ENCODE measurements around the gene CCSER1. TPM values are rescaled to one million over a fixed set of nuclear protein-coding genes. Genes with fewer than 3 reads are reported as not detected.

The CCSER1 gene
- total RNA-seq, 4 donors from 2014 or later = 27.5 to 66.5 (median 54.3) TPM

DNA sequence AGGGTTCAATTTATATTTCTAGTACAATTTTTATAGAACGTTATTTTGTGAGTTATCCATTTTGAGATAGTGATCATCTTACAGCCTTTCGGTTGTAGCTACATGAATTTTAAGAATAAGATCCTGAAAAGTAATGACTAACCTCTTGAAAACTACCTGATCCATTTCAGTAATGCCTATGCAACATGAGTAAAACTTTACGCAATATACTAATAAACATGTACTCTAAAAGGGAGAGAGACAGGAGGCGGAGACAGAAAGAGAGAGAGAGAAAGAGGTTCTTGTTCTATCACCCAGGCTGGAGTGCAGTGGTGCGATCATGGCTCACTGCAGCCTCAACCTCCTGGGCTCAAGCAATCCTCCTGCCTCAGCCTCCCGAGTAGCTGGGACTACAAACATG lies 816.1 kb downstream of the CCSER1 start:
- no peaks in the 10 kb centered on the region for H3K36me3 ChIP-seq
- no peak for DNase-seq
- TF ChIP-seq POLR2A (IDR thresholded peaks at IDR 0.05) = no peak
- TF ChIP-seq, protein P1, sequence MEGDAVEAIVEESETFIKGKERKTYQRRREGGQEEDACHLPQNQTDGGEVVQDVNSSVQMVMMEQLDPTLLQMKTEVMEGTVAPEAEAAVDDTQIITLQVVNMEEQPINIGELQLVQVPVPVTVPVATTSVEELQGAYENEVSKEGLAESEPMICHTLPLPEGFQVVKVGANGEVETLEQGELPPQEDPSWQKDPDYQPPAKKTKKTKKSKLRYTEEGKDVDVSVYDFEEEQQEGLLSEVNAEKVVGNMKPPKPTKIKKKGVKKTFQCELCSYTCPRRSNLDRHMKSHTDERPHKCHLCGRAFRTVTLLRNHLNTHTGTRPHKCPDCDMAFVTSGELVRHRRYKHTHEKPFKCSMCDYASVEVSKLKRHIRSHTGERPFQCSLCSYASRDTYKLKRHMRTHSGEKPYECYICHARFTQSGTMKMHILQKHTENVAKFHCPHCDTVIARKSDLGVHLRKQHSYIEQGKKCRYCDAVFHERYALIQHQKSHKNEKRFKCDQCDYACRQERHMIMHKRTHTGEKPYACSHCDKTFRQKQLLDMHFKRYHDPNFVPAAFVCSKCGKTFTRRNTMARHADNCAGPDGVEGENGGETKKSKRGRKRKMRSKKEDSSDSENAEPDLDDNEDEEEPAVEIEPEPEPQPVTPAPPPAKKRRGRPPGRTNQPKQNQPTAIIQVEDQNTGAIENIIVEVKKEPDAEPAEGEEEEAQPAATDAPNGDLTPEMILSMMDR (IDR thresholded peaks at IDR 0.05) = no peak

DNA sequence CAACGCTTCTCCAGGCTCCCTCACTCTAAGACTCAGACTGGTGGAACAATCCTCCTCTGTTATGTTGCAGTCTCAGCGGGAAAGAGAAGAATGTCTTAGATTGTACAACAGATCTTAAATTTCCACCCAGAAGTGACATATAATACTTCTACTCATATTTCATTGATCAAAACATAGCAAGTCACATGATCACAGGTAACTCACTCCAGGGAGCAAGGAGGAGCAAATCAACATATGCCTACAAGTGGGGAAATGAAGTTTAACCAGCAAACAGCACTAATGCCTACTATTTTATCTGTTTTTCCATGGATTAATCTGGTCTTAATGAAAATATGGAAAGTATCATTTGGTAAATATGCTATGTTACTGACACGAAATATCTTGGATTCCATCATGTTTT lies 819.8 kb downstream of the CCSER1 start:
- no peak for DNase-seq
- H3K9me3 ChIP-seq = no peaks in the 10 kb centered on the region
- no peak overlapping the region for H3K4me3 ChIP-seq
- no peaks in the 10 kb centered on the region for H3K4me1 ChIP-seq
- H3K27me3 ChIP-seq = no peaks in the 10 kb centered on the region
- TF ChIP-seq POLR2A (IDR thresholded peaks at IDR 0.05) = no peak
- TF ChIP-seq, protein P1 (IDR thresholded peaks at IDR 0.05) = no peak
- H3K27ac ChIP-seq = no peak overlapping the region
- no peaks in the 10 kb centered on the region for H3K36me3 ChIP-seq

More for the DNA sequence above, 816.1 kb downstream of the CCSER1 start:
- H3K4me1 ChIP-seq = no peaks in the 10 kb centered on the region
- no peak overlapping the region for H3K27ac ChIP-seq
- no peak overlapping the region for H3K4me3 ChIP-seq
- H3K27me3 ChIP-seq = no peaks in the 10 kb centered on the region
- no peaks in the 10 kb centered on the region for H3K9me3 ChIP-seq

DNA sequence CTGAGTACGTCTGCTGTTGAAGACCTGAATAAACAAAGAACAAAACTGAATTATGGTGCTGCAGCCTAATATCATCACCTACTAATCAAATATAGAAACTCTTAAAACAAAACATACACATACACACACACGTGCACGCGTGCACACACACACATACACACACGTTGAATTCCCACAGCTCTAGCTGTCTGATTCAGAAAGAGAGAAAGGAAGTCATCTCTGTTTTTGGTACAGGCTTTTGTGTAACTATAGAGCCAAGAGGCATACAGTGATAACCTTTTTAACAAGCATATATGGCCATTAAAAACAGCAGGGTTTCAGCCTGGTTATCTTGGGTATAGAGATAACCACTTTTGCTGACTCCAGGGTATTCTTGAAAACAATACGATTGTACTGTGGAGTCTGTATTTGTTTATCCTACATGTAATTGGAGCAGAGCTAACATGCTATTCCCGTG lies 823.2 kb downstream of the CCSER1 start:
- Histone ChIP-seq H3K36me3 (no peaks in the 10 kb centered on the region), H3K27ac (no peak overlapping the region), H3K9me3 (no peaks in the 10 kb centered on the region), H3K4me3 (no peak overlapping the region), H3K27me3 (no peaks in the 10 kb centered on the region), H3K4me1 (no peaks in the 10 kb centered on the region)
- DNase-seq = no peak
- TF ChIP-seq, protein P1 (IDR thresholded peaks at IDR 0.05) = no peak
- TF ChIP-seq POLR2A (IDR thresholded peaks at IDR 0.05) = no peak

DNA sequence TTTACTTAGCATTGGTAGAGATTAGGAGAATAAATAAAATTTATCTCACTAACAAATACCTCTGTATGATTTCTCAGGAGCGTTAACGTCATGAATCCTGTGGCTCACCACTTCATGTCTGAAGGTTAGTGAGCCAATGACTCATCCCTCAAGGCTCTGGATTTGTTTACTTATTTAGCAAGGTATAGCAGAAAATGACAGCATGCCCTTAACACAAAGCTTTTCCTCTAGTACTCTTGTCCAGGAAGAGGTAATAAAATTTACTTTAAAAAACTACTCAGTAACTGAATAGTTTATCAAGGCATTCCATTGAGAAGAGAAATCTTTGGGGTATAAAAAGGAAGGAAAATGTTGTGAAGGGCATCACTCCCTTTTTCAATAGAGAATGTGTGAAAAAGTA lies 823.8 kb downstream of the CCSER1 start:
- TF ChIP-seq POLR2A (IDR thresholded peaks at IDR 0.05) = no peak
- TF ChIP-seq, protein P1 (IDR thresholded peaks at IDR 0.05) = no peak
- Histone ChIP-seq H3K9me3 (no peaks in the 10 kb centered on the region), H3K4me1 (no peaks in the 10 kb centered on the region), H3K27me3 (no peaks in the 10 kb centered on the region), H3K36me3 (no peaks in the 10 kb centered on the region), H3K27ac (no peak overlapping the region), H3K4me3 (no peak overlapping the region)
- DNase-seq = no peak

DNA sequence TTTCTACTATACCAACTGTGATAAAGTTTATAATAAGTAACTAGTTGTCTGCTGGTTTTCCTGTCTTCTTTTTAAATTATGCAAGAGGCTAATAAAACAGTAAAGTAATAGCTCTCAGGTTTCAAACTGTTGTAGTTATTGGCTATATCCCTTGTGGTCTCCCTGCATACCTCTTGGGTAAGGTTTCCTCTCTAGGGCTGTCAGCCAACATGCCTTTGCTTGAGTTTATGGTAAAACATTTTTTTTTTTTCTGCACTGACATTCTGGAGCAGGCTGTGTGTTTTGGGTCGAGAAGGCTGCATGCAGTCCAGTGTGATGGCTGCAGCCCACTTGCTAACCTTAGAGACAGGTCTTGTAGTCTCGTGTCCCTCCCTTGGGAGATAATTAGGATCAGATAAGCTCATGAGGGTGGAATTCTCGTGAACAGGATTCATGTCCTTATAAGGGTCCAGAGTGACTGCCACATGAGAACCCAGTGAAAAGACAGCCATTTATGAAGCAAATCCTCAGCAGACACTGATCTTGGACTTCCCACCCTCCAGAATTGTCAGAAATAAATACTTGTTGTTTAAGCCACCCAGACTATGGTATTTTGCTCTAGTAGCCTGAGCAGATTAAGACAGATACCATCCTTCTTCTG lies 831.2 kb downstream of the CCSER1 start:
- Histone ChIP-seq H3K4me1 (peaks cover 0 to 8% (median 0%) of the 10 kb centered on the region in 4 donors), H3K27me3 (no peaks in the 10 kb centered on the region), H3K36me3 (no peaks in the 10 kb centered on the region), H3K27ac (no peak overlapping the region), H3K4me3 (no peak overlapping the region), H3K9me3 (no peaks in the 10 kb centered on the region)
- no peak for DNase-seq
- no peak for TF ChIP-seq POLR2A (IDR thresholded peaks at IDR 0.05)
- TF ChIP-seq, protein P1 (IDR thresholded peaks at IDR 0.05) = no peak
